Aorta (tissue), 5 donors: Measurements from ENCODE around the gene PCDH9. TPM values are rescaled to one million over a fixed set of nuclear protein-coding genes. Genes with fewer than 3 reads are reported as not detected.
A peak's percentile ranks its signal among the peaks of the same experiment; 100 is the strongest.

Experiments
- ATAC-seq: fragments of 200-7000 bp; cut with Tn5 transposase; one replicate; pipeline ENCODE4 v1.9.1; 2022; ENCODE audit warnings: moderate library complexity; ENCODE audit not compliant: low FRiP score
- DNase-seq, 2 donors: peaks; one replicate each; pipeline ENCODE4 v3.0.0-alpha.2; 2020
- H3K27ac ChIP-seq, 2 donors: one replicate each; pipeline ENCODE4 v1.5.1; 2013; ENCODE audit warnings: low read length in 2 of 2, mild to moderate bottlenecking in 2 of 2, moderate library complexity in 2 of 2, control low read depth in 1 of 2, inconsistent platforms in 1 of 2, low read depth in 1 of 2
- H3K27me3 ChIP-seq, 2 donors: one replicate each; pipeline ENCODE4 v1.6.1; 2013; ENCODE audit warnings: control low read depth in 1 of 2, low read length in 1 of 2, mild to moderate bottlenecking in 1 of 2, moderate library complexity in 1 of 2; ENCODE audit not compliant: insufficient read depth in 2 of 2, control insufficient read depth in 1 of 2
- H3K36me3 ChIP-seq, 2 donors: one replicate each; pipeline ENCODE4 v1.6.1; 2013; ENCODE audit warnings: control low read depth in 1 of 2, low read length in 1 of 2, mild to moderate bottlenecking in 1 of 2; ENCODE audit not compliant: insufficient read depth in 2 of 2, control insufficient read depth in 1 of 2
- H3K4me1 ChIP-seq, 2 donors: one replicate each; pipeline ENCODE4 v1.6.1; 2013; ENCODE audit warnings: low read length in 2 of 2, control low read depth in 1 of 2, mild to moderate bottlenecking in 1 of 2, moderate library complexity in 1 of 2; ENCODE audit not compliant: insufficient read depth in 2 of 2, control insufficient read depth in 1 of 2
- H3K4me3 ChIP-seq, 2 donors: one replicate each; pipeline ENCODE4 v1.5.1; 2013; ENCODE audit warnings: low read length in 2 of 2, control low read depth in 1 of 2, mild to moderate bottlenecking in 1 of 2
- H3K9me3 ChIP-seq: one replicate; pipeline ENCODE4 v1.6.1; 2013; ENCODE audit warnings: mild to moderate bottlenecking, low read length; ENCODE audit not compliant: control insufficient read depth
- WGBS, 2 donors: extraction: QIAGEN DNeasy Blood & Tissue Kit; methylation state at CpG; one replicate each; pipeline ENCODE4 v1.1.7; 2013; 5-methylcytosine and 5-hydroxymethylcytosine counted together
- intact Hi-C, 2 donors: fragments of 100-400 bp; cut with DNase I; formaldehyde crosslinking; loops; one replicate each; pipeline versions ENCODE4 v1.14.2 to v1.15.0; 2022
- polyA plus RNA-seq, 2 donors: library from polyadenylated mRNA; stranded (reverse); fragments of 200-250 nt; gene quantifications; one replicate each; pipeline ENCODE4 v1.2.3, GENCODE V29; 2013
- total RNA-seq, 2 donors: library from RNA; stranded (reverse); fragmentation: NEBNext Ultra II Directional; extraction: Animal tissue kit (Norgen Biotek cat#: 25700); gene quantifications; one replicate each; pipeline ENCODE4 v1.2.1, GENCODE V29; 2021
- donor health status: healthy with polysubstance abuse.
- donor health status: Bipolar disorder and iron deficiency.
- donor health status: DM: no; HTN: no; CAD: no.
- donor health status: DM: no; HTN: no; CAD: no.
- donor health status: DM: yes; HTN: yes; CAD: no.

PCDH9 gene
- total and polyA plus RNA-seq, 4 donors: 0.38 to 6.3 (median 4.2) TPM

- intact Hi-C loops: no loop called here
- H3K36me3 ChIP-seq: no peaks in the 10 kb centered on the region
- no peak overlapping the region for H3K27ac ChIP-seq
- H3K9me3 ChIP-seq: no peaks in the 10 kb centered on the region
- WGBS, 2 donors: 83 to 88% methylated on average over 2 of the region's 2 CpGs
- ATAC-seq (no peak), DNase-seq (no peak)
- H3K27me3 ChIP-seq: no peaks in the 10 kb centered on the region
- no peaks in the 10 kb centered on the region for H3K4me1 ChIP-seq
- no peak overlapping the region for H3K4me3 ChIP-seq
These were observed 146.6 kb downstream of the PCDH9 start for GRCh38 chr13:67083519-67083918.

- no peak overlapping the region for H3K27ac ChIP-seq
- no peaks in the 10 kb centered on the region for H3K4me1 ChIP-seq
- ATAC-seq (no peak), DNase-seq (no peak)
- H3K36me3 ChIP-seq: no peaks in the 10 kb centered on the region
- WGBS, 2 donors: 96% methylated on average over 2 of the region's 2 CpGs
- no peaks in the 10 kb centered on the region for H3K27me3 ChIP-seq
- intact Hi-C loops: no loop called here
- no peak overlapping the region for H3K4me3 ChIP-seq
- H3K9me3 ChIP-seq: no peaks in the 10 kb centered on the region
These were observed 149.8 kb downstream of the PCDH9 start for GRCh38 chr13:67080351-67080750.

- Histone ChIP-seq H3K4me3 (no peak overlapping the region), H3K27me3 (no peaks in the 10 kb centered on the region), H3K9me3 (no peaks in the 10 kb centered on the region), H3K27ac (no peak overlapping the region), H3K36me3 (no peaks in the 10 kb centered on the region), H3K4me1 (no peaks in the 10 kb centered on the region)
- 92 to 93% methylated on average over 5 of the region's 5 CpGs for WGBS, 2 donors
- peak in 1 of 2 donors; percentile 21 for DNase-seq
- intact Hi-C loops: no loop called here
- ATAC-seq: no peak
These were observed 152.1 kb downstream of the PCDH9 start for GRCh38 chr13:67078062-67078461.

- DNase-seq (no peak), ATAC-seq (no peak)
- H3K4me3 ChIP-seq: no peak overlapping the region
- no peak overlapping the region for H3K27ac ChIP-seq
- no peaks in the 10 kb centered on the region for H3K36me3 ChIP-seq
- H3K9me3 ChIP-seq: no peaks in the 10 kb centered on the region
- intact Hi-C loops: no loop called here
- H3K4me1 ChIP-seq: no peaks in the 10 kb centered on the region
- H3K27me3 ChIP-seq: no peaks in the 10 kb centered on the region
These were observed 153.0 kb downstream of the PCDH9 start for GRCh38 chr13:67077132-67077531.

GRCh38 chr13:67076378-67076777 is 153.8 kb downstream of the PCDH9 start:
- 64 to 75% methylated on average over 3 of the region's 3 CpGs for WGBS, 2 donors
- Histone ChIP-seq H3K4me1 (no peaks in the 10 kb centered on the region), H3K27ac (no peak overlapping the region), H3K27me3 (no peaks in the 10 kb centered on the region), H3K4me3 (no peak overlapping the region), H3K9me3 (no peaks in the 10 kb centered on the region), H3K36me3 (no peaks in the 10 kb centered on the region)
- no peak for ATAC-seq
- no peak for DNase-seq
- intact Hi-C loops: no loop called here

GRCh38 chr13:67075239-67075638 is 154.9 kb downstream of the PCDH9 start:
- Histone ChIP-seq H3K9me3 (no peaks in the 10 kb centered on the region), H3K4me1 (no peaks in the 10 kb centered on the region), H3K36me3 (no peaks in the 10 kb centered on the region), H3K4me3 (no peak overlapping the region), H3K27ac (no peak overlapping the region), H3K27me3 (no peaks in the 10 kb centered on the region)
- WGBS, 2 donors: 15 to 25% methylated on average over 1 of the region's 1 CpG
- no peak for DNase-seq
- ATAC-seq: no peak
- intact Hi-C loops: no loop called here

GRCh38 chr13:67071918-67072598 is 158.1 kb downstream of the PCDH9 start:
- Histone ChIP-seq H3K36me3 (no peaks in the 10 kb centered on the region), H3K9me3 (no peaks in the 10 kb centered on the region), H3K4me3 (no peak overlapping the region), H3K27ac (no peak overlapping the region), H3K4me1 (no peaks in the 10 kb centered on the region), H3K27me3 (no peaks in the 10 kb centered on the region)
- WGBS, 2 donors: 90 to 93% methylated on average over 3 of the region's 3 CpGs
- DNase-seq (no peak), ATAC-seq (no peak)
- intact Hi-C loops: no loop called here

GRCh38 chr13:67070306-67070705 is 159.8 kb downstream of the PCDH9 start:
- H3K27ac ChIP-seq: no peak overlapping the region
- DNase-seq (no peak), ATAC-seq (no peak)
- H3K4me3 ChIP-seq: no peak overlapping the region
- H3K9me3 ChIP-seq: no peaks in the 10 kb centered on the region
- no peaks in the 10 kb centered on the region for H3K27me3 ChIP-seq
- intact Hi-C loops: no loop called here
- H3K36me3 ChIP-seq: no peaks in the 10 kb centered on the region
- no peaks in the 10 kb centered on the region for H3K4me1 ChIP-seq

- DNase-seq: no peak
- Histone ChIP-seq H3K36me3 (no peaks in the 10 kb centered on the region), H3K27ac (no peak overlapping the region), H3K27me3 (no peaks in the 10 kb centered on the region), H3K4me1 (no peaks in the 10 kb centered on the region), H3K9me3 (no peaks in the 10 kb centered on the region), H3K4me3 (no peak overlapping the region)
- WGBS, 2 donors: 90 to 92% methylated on average over 3 of the region's 3 CpGs
- no peak for ATAC-seq
- intact Hi-C loops: no loop called here
These were observed 160.9 kb downstream of the PCDH9 start for GRCh38 chr13:67069117-67069767.
